Stimulated activated naive B cell treated with anti-CD40 and anti-IgM and Interleukin-4, amounts not matched to agents 10 μg/mL and 1 μg/mL and 100 μg/mL, for 72 hours (primary cell): ENCODE data around the gene CDK6.
"Not testable (repeated sequence)": the region's sequence is repeated elsewhere in the genome, so short reads cannot be mapped to it uniquely, and the experiment has no call there.

Source experiments
- ATAC-seq, 2 donors: fragments of 150-1000 bp; cut with Tn5 transposase; replicated peaks; 2 replicates each; pipeline ENCODE4 v1.10.0; 2021; ENCODE audit warnings: moderate library complexity in 1 of 2
- DNase-seq: peaks from one replicate; pipeline ENCODE4 v3.0.0; 2021
- H3K27ac Mint-ChIP-seq: one replicate; pipeline ENCODE4 v1.8.0; 2022; ENCODE audit warnings: mild to moderate bottlenecking, mixed read lengths
- H3K27me3 Mint-ChIP-seq, 2 donors: one replicate each; pipeline ENCODE4 v1.8.0; 2022; ENCODE audit warnings: mixed read lengths in 2 of 2
- H3K36me3 Mint-ChIP-seq, 2 donors: one replicate each; pipeline ENCODE4 v1.8.0; 2022; ENCODE audit warnings: mixed read lengths in 2 of 2, mild to moderate bottlenecking in 1 of 2
- H3K4me1 Mint-ChIP-seq, 2 donors: one replicate each; pipeline ENCODE4 v1.8.0; 2022; ENCODE audit warnings: mixed read lengths in 2 of 2, mild to moderate bottlenecking in 1 of 2
- H3K4me3 Mint-ChIP-seq, 2 donors: one replicate each; pipeline ENCODE4 v1.8.0; 2022; ENCODE audit warnings: mild to moderate bottlenecking in 2 of 2, mixed read lengths in 2 of 2, moderate library complexity in 1 of 2
- H3K9me3 Mint-ChIP-seq, 2 donors: one replicate each; pipeline ENCODE4 v1.8.0; 2022; ENCODE audit warnings: mixed read lengths in 2 of 2, mild to moderate bottlenecking in 1 of 2

The CDK6 gene

DNA sequence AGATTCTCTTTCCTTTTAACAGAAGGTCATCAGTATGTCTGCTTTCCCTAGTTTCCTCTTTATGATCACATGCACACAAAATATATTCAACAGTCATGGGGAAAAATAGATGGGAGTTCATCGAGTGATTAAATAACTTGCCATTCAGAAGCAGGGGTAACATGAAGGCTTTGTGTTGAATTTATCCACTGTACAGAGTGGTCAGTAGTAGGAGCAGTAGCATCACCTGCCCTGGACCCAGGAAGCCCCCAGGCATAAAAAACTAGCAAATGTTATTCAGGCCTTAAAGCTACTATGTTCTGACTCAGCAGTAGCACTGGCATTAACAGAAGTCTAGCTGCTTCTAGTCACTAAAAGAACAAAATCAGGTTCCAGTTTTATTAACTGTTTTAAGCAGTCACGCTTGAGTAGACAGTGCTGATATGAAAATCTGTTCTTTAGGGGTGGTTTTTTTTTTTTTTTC is 214.8 kb downstream of the CDK6 start:
- H3K4me3 Mint-ChIP-seq = no peak overlapping the region
- no peaks in the 10 kb centered on the region for H3K27me3 Mint-ChIP-seq
- H3K4me1 Mint-ChIP-seq = peaks cover 23 to 36% of the 10 kb centered on the region in 2 donors
- DNase-seq = no peak
- peak overlapping the region; percentile 76 for H3K27ac Mint-ChIP-seq
- peaks cover 5 to 28% of the 10 kb centered on the region in 2 donors for H3K36me3 Mint-ChIP-seq
- no peaks in the 10 kb centered on the region for H3K9me3 Mint-ChIP-seq
- ATAC-seq = peak; percentile 57 to 58

DNA sequence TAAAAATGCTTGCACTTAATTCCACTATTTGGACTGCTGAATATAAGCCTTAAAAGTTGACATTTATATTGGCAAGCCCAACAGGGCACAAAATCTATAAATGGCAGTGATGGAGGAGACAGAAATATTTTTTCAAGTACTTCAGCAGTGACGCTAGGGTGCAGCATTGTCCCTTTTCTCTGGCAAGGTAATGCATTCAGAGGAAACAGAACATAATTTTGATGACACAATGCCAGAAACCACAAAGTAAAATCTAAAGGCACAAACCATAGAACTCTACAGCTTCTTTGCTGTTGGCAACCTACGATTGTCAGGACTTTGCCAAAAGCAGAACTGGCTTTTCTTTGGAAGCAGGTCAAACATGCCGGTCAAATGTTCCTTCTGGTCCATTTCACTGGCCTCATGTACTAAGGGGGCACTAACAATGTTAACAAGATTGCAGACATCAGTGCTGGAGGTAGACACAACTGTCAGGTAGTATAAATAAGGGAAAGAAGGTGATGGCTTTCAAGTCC is 215.3 kb downstream of the CDK6 start:
- Mint-ChIP-seq H3K27me3 (no peaks in the 10 kb centered on the region), H3K27ac (peak overlapping the region; percentile 76), H3K4me1 (peaks cover 19 to 32% of the 10 kb centered on the region in 2 donors), H3K9me3 (no peaks in the 10 kb centered on the region), H3K4me3 (peak overlapping the region in 1 of 2 donors; percentile 61), H3K36me3 (peaks cover 9 to 29% of the 10 kb centered on the region in 2 donors)
- peak; percentile 63 for DNase-seq
- peak; percentile 85 to 89 for ATAC-seq

DNA sequence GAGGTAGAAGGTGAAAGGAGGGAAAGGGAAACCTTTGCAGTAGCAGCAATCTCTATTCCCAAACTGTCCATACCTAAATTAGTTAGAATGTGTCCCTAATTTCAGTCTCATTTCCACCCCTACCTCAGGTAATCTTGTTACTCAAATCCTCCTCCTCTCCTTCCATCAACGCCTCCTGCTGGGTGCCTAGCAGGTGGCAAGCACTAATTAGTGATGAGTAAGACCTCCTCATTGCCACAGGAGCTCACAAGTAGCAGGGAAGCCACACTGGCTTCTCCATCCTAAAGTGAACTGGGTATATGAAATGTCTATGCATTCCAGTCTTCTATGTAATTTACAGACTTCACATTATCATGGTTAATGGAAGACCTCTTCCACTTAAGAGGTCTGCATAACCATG is 220.5 kb downstream of the CDK6 start:
- ATAC-seq = no peak
- H3K27ac Mint-ChIP-seq = peak overlapping the region; percentile 48

DNA sequence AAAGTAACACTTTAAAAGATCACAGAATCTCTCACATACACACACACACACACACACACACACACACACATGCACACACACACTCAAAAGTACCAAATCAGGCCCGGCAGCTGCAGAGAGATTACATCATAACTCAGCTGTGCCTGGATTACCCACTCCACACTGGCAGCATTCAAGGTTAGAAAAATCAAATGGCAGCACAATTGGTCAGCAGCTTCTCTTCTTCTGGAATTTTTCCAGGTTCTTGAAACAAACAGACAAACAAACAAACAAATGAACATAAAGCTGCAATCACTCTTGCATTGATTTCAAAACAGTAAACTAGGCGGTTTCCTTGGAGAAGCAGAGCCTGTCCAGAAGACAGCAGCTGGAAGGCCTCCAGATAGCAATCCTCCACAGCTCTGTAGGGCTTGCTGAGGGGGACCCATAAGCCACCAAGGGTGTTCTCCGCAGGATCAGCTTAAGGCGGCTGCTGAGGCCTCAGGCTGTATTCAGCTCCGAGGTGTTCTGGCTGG is 221.7 kb downstream of the CDK6 start:
- no peak for ATAC-seq
- H3K4me1 Mint-ChIP-seq = peaks cover 2 to 13% of the 10 kb centered on the region in 2 donors
- no peaks in the 10 kb centered on the region for H3K9me3 Mint-ChIP-seq
- peaks cover 15 to 31% of the 10 kb centered on the region in 2 donors for H3K36me3 Mint-ChIP-seq
- no peaks in the 10 kb centered on the region for H3K27me3 Mint-ChIP-seq
- no peak overlapping the region for H3K27ac Mint-ChIP-seq
- H3K4me3 Mint-ChIP-seq = no peak overlapping the region
- DNase-seq = no peak

More for the DNA sequence above, 220.5 kb downstream of the CDK6 start:
- Mint-ChIP-seq H3K36me3 (peaks cover 15 to 31% of the 10 kb centered on the region in 2 donors), H3K27me3 (no peaks in the 10 kb centered on the region), H3K9me3 (no peaks in the 10 kb centered on the region), H3K4me3 (no peak overlapping the region), H3K4me1 (peaks cover 2 to 14% of the 10 kb centered on the region in 2 donors)
- DNase-seq = no peak

DNA sequence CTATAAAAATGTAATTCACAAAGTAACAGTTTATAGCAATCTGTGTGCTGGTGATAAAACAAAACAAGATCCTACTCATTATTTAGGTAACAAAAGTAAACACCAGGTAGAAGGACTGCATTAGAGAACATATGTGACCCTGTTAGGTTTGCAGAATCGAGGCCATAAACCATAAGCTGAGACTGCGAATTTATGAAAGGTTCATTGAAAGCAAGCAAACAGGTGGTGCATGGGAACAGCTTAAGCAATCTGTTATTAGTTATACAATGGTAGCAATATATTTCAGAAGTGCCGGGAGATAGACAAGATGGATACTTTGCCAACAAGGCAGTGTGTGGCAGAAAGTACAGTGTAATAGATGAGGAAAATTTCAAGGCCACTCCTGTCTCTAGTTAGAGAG is 222.7 kb downstream of the CDK6 start:
- DNase-seq = no peak
- ATAC-seq = no peak
- Mint-ChIP-seq H3K27me3 (no peaks in the 10 kb centered on the region), H3K9me3 (no peaks in the 10 kb centered on the region), H3K4me3 (no peak overlapping the region), H3K36me3 (peaks cover 15 to 31% of the 10 kb centered on the region in 2 donors), H3K27ac (no peak overlapping the region), H3K4me1 (peaks cover 2 to 13% of the 10 kb centered on the region in 2 donors)

DNA sequence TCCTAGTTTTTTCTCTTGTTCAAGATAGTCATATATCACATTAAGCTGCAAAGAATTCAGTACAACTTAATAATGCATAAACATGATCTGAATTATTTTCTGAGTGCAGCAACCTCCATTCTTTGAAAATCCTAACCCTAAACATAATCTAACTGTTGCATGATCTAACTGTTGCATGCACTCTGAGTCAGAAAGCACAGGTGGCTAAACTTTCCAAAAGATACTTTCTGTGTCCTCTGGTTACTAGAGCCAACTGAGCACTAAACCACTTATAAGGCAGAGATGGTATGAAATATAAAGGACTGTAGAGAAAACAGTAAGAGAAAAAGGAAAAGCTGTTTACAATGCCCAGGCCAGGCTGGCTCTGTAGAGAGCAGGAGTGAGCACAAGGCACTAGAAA is 223.2 kb downstream of the CDK6 start:
- no peak overlapping the region for H3K27ac Mint-ChIP-seq
- ATAC-seq = no peak

GRCh38 chr7:92612501-92612900 is 223.9 kb downstream of the CDK6 start:
- Mint-ChIP-seq H3K9me3 (no peaks in the 10 kb centered on the region), H3K27ac (peak overlapping the region; percentile 68)
- ATAC-seq = peak; percentile 52 to 63

More for the DNA sequence above, 223.2 kb downstream of the CDK6 start:
- Mint-ChIP-seq H3K27me3 (no peaks in the 10 kb centered on the region), H3K9me3 (no peaks in the 10 kb centered on the region), H3K4me3 (no peak overlapping the region), H3K36me3 (peaks cover 15 to 29% of the 10 kb centered on the region in 2 donors), H3K4me1 (peaks cover 2 to 13% of the 10 kb centered on the region in 2 donors)
- no peak for DNase-seq

GRCh38 chr7:92611735-92612134 is 224.6 kb downstream of the CDK6 start:
- peaks cover 2 to 13% of the 10 kb centered on the region in 2 donors for H3K4me1 Mint-ChIP-seq
- H3K27ac Mint-ChIP-seq = peak overlapping the region; percentile 68
- no peak for ATAC-seq
- DNase-seq = no peak
- peaks cover 15 to 23% of the 10 kb centered on the region in 2 donors for H3K36me3 Mint-ChIP-seq
- H3K27me3 Mint-ChIP-seq = no peaks in the 10 kb centered on the region
- H3K9me3 Mint-ChIP-seq = no peaks in the 10 kb centered on the region
- no peak overlapping the region for H3K4me3 Mint-ChIP-seq

More at GRCh38 chr7:92612501-92612900, 223.9 kb downstream of the CDK6 start:
- H3K36me3 Mint-ChIP-seq = peaks cover 15 to 27% of the 10 kb centered on the region in 2 donors
- peaks cover 2 to 13% of the 10 kb centered on the region in 2 donors for H3K4me1 Mint-ChIP-seq
- no peaks in the 10 kb centered on the region for H3K27me3 Mint-ChIP-seq
- DNase-seq = no peak
- H3K4me3 Mint-ChIP-seq = no peak overlapping the region

DNA sequence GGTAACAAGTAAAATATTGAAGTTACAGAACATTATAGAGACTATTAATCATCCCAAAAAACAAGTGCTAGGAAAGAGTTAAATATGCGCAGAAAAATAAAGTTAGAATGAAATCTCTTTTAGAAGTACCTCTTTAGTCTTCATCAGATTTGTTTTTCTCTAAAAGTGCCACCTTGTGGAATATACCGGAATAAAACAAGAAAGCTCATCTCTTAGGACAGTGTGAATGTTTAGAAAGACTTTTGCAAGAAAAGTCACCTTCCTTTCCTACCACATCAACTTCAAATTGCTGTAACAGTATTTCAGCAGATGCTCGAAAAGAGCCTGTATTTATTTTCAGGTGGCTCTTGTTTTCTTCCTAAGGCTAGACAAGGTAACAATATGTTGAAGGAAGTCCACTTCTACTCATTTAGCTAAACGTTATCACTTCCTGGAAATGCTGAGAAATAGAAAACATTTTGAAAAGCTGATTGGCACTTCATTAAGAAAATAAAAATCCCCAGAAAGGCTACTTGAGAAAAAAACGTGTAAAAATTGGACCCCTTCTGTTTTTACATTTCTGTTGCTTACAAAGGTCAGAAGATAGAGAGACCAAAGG is 226.4 kb downstream of the CDK6 start:
- H3K27me3 Mint-ChIP-seq = no peaks in the 10 kb centered on the region
- peaks cover 2 to 13% of the 10 kb centered on the region in 2 donors for H3K4me1 Mint-ChIP-seq
- no peak overlapping the region for H3K27ac Mint-ChIP-seq
- H3K9me3 Mint-ChIP-seq = no peaks in the 10 kb centered on the region
- H3K4me3 Mint-ChIP-seq = no peak overlapping the region
- ATAC-seq (peak; percentile 43 to 44), DNase-seq (no peak)
- H3K36me3 Mint-ChIP-seq = peaks cover 9 to 12% of the 10 kb centered on the region in 2 donors

- Mint-ChIP-seq H3K27ac (no peak overlapping the region), H3K9me3 (no peaks in the 10 kb centered on the region), H3K4me3 (no peak overlapping the region), H3K27me3 (no peaks in the 10 kb centered on the region), H3K4me1 (peaks cover 2 to 13% of the 10 kb centered on the region in 2 donors), H3K36me3 (peaks cover 3% of the 10 kb centered on the region in 2 donors)
- no peak for ATAC-seq
- DNase-seq = no peak
Observed at GRCh38 chr7:92608380-92609322, 227.7 kb downstream of the CDK6 start.

- peaks cover 0 to 3% of the 10 kb centered on the region in 2 donors for H3K36me3 Mint-ChIP-seq
- H3K4me3 Mint-ChIP-seq = no peak overlapping the region
- no peak for ATAC-seq
- H3K9me3 Mint-ChIP-seq = no peaks in the 10 kb centered on the region
- DNase-seq = no peak
- H3K27ac Mint-ChIP-seq = no peak overlapping the region
- H3K27me3 Mint-ChIP-seq = no peaks in the 10 kb centered on the region
- peaks cover 0 to 1% of the 10 kb centered on the region in 2 donors for H3K4me1 Mint-ChIP-seq
Observed at GRCh38 chr7:92606985-92607384, 229.4 kb downstream of the CDK6 start.

- H3K27me3 Mint-ChIP-seq = not testable (repeated sequence)
Observed at GRCh38 chr7:92604517-92604916, 231.9 kb downstream of the CDK6 start.

GRCh38 chr7:92603089-92603445 is 233.3 kb downstream of the CDK6 start:
- Mint-ChIP-seq H3K27ac (no peak overlapping the region), H3K4me1 (no peaks in the 10 kb centered on the region), H3K9me3 (no peaks in the 10 kb centered on the region), H3K4me3 (no peak overlapping the region), H3K27me3 (no peaks in the 10 kb centered on the region), H3K36me3 (peaks cover 0 to 1% of the 10 kb centered on the region in 2 donors)
- ATAC-seq (no peak), DNase-seq (no peak)

More at GRCh38 chr7:92604517-92604916, 231.9 kb downstream of the CDK6 start:
- H3K4me1 Mint-ChIP-seq, ATAC-seq, H3K36me3 Mint-ChIP-seq, H3K9me3 Mint-ChIP-seq, H3K27ac Mint-ChIP-seq, DNase-seq, H3K4me3 Mint-ChIP-seq: not testable (repeated sequence)

- no peaks in the 10 kb centered on the region for H3K4me1 Mint-ChIP-seq
- no peaks in the 10 kb centered on the region for H3K27me3 Mint-ChIP-seq
- H3K36me3 Mint-ChIP-seq = no peaks in the 10 kb centered on the region
- no peak overlapping the region for H3K4me3 Mint-ChIP-seq
- H3K27ac Mint-ChIP-seq = no peak overlapping the region
- H3K9me3 Mint-ChIP-seq = no peaks in the 10 kb centered on the region
- ATAC-seq (no peak), DNase-seq (no peak)
Observed at GRCh38 chr7:92602352-92603088, 233.9 kb downstream of the CDK6 start.
